OCI-LY3 (cell line): Measurements from ENCODE around the gene RNF4.

Experiments
- H2AFZ ChIP-seq: fragments of 200-600, 300-600 bp; shearing (Covaris generic); 2 replicates; pipeline ENCODE4 v1.6.0; 2014; ENCODE audit warnings: antibody characterized with exemption, low read depth, low read length
- H3K27ac ChIP-seq: fragments of 200-600, 300-600 bp; sonication (generic); 2 replicates; pipeline ENCODE4 v1.5.1; 2014; ENCODE audit warnings: mild to moderate bottlenecking, low read length, moderate library complexity, mixed read lengths
- H3K27me3 ChIP-seq: fragments of 200-600, 300-600 bp; sonication (generic); 2 replicates; pipeline ENCODE4 v1.6.1; 2014; ENCODE audit warnings: low read depth, low read length, mixed read lengths
- H3K36me3 ChIP-seq: fragments of 200-600, 300-600 bp; sonication (generic); replicated peaks from 2 replicates; pipeline ENCODE3; 2014; ENCODE audit warnings: low read depth, low read length, mixed read lengths
- H3K4me1 ChIP-seq: fragments of 300-600, 200-600 bp; sonication (generic); 2 replicates; pipeline ENCODE4 v1.6.1; 2014; ENCODE audit warnings: low read length, mixed read lengths
- H3K4me2 ChIP-seq: fragments of 200-600, 300-600 bp; sonication (generic); 2 replicates; pipeline ENCODE4 v1.6.1; 2014; ENCODE audit warnings: low read length, mixed read lengths
- H3K4me3 ChIP-seq: fragments of 300-600, 200-600 bp; sonication (generic); 2 replicates; pipeline ENCODE4 v1.5.1; 2014; ENCODE audit warnings: antibody characterized with exemption, mild to moderate bottlenecking, low read length, moderate library complexity
- H3K79me2 ChIP-seq: fragments of 300-600, 200-600 bp; shearing (Covaris generic); 2 replicates; pipeline ENCODE4 v1.6.1; 2014; ENCODE audit warnings: mild to moderate bottlenecking, low read length, mixed read lengths
- H3K9ac ChIP-seq: fragments of 300-600, 200-600 bp; shearing (Covaris generic); 2 replicates; pipeline ENCODE4 v1.6.0; 2014; ENCODE audit warnings: mild to moderate bottlenecking, low read length, moderate library complexity
- H3K9me3 ChIP-seq: fragments of 200-600, 300-600 bp; shearing (Covaris generic); 2 replicates; pipeline ENCODE4 v1.6.1; 2014; ENCODE audit warnings: low read length, mixed read lengths; ENCODE audit not compliant: insufficient read depth
- H4K20me1 ChIP-seq: fragments of 200-600, 300-600 bp; sonication (generic); 2 replicates; pipeline ENCODE4 v1.6.1; 2016; ENCODE audit warnings: low read length, mixed read lengths; ENCODE audit not compliant: insufficient read depth
- EZH2phosphoT487 ChIP-seq: fragments of 200-600 bp; shearing (Covaris generic); IDR thresholded peaks from 2 replicates; pipeline ENCODE4 v1.6.1; 2018; ENCODE audit warnings: antibody characterized with exemption, mixed run types, low read depth
- TF ChIP-seq, protein P1 (sequence below): fragments of 200-600, 300-600 bp; sonication (generic); IDR thresholded peaks from 2 replicates; pipeline ENCODE4 v1.5.1; 2014; ENCODE audit warnings: antibody characterized with exemption, low read length, low read depth

RNF4 gene

DNA sequence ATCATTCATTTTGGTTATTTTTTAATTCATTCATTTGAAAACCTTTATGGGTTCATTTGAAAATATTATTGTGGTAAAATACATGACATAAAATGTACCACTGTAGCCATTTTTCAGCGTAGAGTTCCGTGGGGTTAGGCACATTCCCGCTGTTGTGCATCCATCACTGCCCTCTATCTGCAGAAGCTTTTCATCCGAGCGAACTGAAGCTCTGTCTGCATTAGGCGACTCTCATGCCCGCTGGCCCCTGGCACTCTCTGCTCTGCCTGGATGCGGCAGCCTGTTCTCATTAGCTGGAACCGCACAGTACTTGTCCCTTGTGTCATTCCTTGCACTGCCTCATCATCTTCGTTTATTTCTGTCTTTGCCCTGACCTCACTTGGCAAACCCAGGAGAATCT lies 32.6 kb upstream of the RNF4 start:
- Histone ChIP-seq H2AFZ (no peak overlapping the region), H3K27me3 (no peaks in the 10 kb centered on the region), H3K36me3 (no peaks in the 10 kb centered on the region), H3K27ac (no peak overlapping the region), H3K4me2 (no peak overlapping the region), H4K20me1 (no peaks in the 10 kb centered on the region), H3K4me3 (no peak overlapping the region), H3K9ac (no peak overlapping the region), H3K79me2 (no peaks in the 10 kb centered on the region), H3K9me3 (no peaks in the 10 kb centered on the region), H3K4me1 (peaks cover 2% of the 10 kb centered on the region; the same call in 1 of the 2 replicates)
- TF ChIP-seq, protein P1, sequence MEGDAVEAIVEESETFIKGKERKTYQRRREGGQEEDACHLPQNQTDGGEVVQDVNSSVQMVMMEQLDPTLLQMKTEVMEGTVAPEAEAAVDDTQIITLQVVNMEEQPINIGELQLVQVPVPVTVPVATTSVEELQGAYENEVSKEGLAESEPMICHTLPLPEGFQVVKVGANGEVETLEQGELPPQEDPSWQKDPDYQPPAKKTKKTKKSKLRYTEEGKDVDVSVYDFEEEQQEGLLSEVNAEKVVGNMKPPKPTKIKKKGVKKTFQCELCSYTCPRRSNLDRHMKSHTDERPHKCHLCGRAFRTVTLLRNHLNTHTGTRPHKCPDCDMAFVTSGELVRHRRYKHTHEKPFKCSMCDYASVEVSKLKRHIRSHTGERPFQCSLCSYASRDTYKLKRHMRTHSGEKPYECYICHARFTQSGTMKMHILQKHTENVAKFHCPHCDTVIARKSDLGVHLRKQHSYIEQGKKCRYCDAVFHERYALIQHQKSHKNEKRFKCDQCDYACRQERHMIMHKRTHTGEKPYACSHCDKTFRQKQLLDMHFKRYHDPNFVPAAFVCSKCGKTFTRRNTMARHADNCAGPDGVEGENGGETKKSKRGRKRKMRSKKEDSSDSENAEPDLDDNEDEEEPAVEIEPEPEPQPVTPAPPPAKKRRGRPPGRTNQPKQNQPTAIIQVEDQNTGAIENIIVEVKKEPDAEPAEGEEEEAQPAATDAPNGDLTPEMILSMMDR, result peak; percentile 15; the same call in 1 of the 2 replicates
- no peak for TF ChIP-seq EZH2phosphoT487

DNA sequence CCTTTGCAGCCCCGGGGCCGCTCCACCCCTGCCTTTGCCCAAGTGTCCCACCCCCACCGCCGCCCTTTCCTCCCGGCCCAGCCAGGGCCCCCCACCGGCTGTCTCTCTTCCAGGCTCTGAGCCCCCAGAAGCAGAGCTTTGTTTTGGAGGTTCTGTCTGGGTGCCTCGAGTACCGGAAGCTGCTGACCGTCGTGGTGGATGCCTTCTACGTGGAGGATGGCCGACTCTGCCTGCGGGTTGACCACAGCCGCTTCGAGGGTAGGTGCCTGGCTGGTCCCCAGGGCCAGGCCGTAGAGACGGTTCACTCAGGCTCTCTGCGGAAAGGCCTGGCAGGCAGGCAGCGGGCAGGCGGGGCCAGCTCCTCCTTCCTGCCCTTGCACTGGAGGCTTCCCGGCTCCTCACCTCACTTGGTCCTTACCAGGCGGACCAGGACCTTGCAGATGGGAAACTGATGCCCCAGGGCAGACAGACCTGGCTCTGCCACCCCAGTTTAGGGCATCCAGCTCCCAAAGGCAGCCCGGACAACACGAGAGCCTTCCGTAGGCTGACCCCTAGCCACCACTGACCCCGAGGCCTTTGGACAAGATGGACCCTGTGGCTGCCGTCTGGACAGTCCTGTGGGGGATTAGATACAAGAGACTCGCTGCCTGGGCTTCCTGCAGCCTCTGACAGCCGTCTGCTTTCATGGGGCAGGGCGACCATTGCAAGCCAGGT lies 32.0 kb upstream of the RNF4 start:
- Histone ChIP-seq H3K4me3 (no peak overlapping the region), H3K36me3 (no peaks in the 10 kb centered on the region), H4K20me1 (no peaks in the 10 kb centered on the region), H2AFZ (no peak overlapping the region), H3K79me2 (no peaks in the 10 kb centered on the region), H3K9me3 (no peaks in the 10 kb centered on the region), H3K4me2 (no peak overlapping the region), H3K27me3 (no peaks in the 10 kb centered on the region), H3K4me1 (peaks cover 7% of the 10 kb centered on the region; the same call in 1 of the 2 replicates), H3K9ac (no peak overlapping the region), H3K27ac (no peak overlapping the region)
- TF ChIP-seq, protein P1, result no peak
- no peak for TF ChIP-seq EZH2phosphoT487

- Histone ChIP-seq H3K4me2 (no peak overlapping the region), H4K20me1 (no peaks in the 10 kb centered on the region), H3K4me3 (no peak overlapping the region), H3K27ac (no peak overlapping the region), H2AFZ (no peak overlapping the region), H3K36me3 (no peaks in the 10 kb centered on the region), H3K9ac (no peak overlapping the region), H3K9me3 (no peaks in the 10 kb centered on the region), H3K27me3 (no peaks in the 10 kb centered on the region), H3K4me1 (peaks cover 10% of the 10 kb centered on the region; the same call in 1 of the 2 replicates), H3K79me2 (no peaks in the 10 kb centered on the region)
- TF ChIP-seq, protein P1, result no peak
- TF ChIP-seq EZH2phosphoT487, result no peak
Observed at GRCh38 chr4:2437475-2438215, 31.3 kb upstream of the RNF4 start.
